CD4-positive, alpha-beta T cell treated with Interleukin-6 for 4 hours (primary cell): ENCODE data around the gene MTIF3.
"Not testable (repeated sequence)": the region's sequence is repeated elsewhere in the genome, so short reads cannot be mapped to it uniquely, and the experiment has no call there.

Experiments
- DNase-seq: peaks from one replicate; pipeline ENCODE4 v3.0.0-alpha.2; 2020; ENCODE audit warnings: mixed read lengths

The MTIF3 gene

GRCh38 chr13:27408074-27408473 lies 42.3 kb downstream of the MTIF3 start:
- no peak for DNase-seq

GRCh38 chr13:27406178-27406939 lies 44.0 kb downstream of the MTIF3 start:
- DNase-seq: peak; percentile 58

GRCh38 chr13:27405546-27406134 lies 44.7 kb downstream of the MTIF3 start:
- DNase-seq: no peak

GRCh38 chr13:27404680-27405079 lies 45.7 kb downstream of the MTIF3 start:
- no peak for DNase-seq

GRCh38 chr13:27403727-27404385 lies 46.5 kb downstream of the MTIF3 start:
- DNase-seq: no peak

- no peak for DNase-seq
These were observed 47.1 kb downstream of the MTIF3 start for GRCh38 chr13:27403203-27403678.

GRCh38 chr13:27401210-27401609 lies 49.2 kb downstream of the MTIF3 start:
- DNase-seq: no peak

- not testable (repeated sequence) for DNase-seq
These were observed 50.0 kb downstream of the MTIF3 start for GRCh38 chr13:27400405-27400804.

GRCh38 chr13:27398360-27398759 lies 52.0 kb downstream of the MTIF3 start:
- no peak for DNase-seq

- no peak for DNase-seq
These were observed 54.0 kb downstream of the MTIF3 start for GRCh38 chr13:27396252-27396846.

- DNase-seq: no peak
These were observed 55.3 kb downstream of the MTIF3 start for GRCh38 chr13:27395007-27395510.

- DNase-seq: no peak
These were observed 57.3 kb downstream of the MTIF3 start for GRCh38 chr13:27393101-27393500.

GRCh38 chr13:27391471-27391870 lies 58.9 kb downstream of the MTIF3 start:
- DNase-seq: no peak

- no peak for DNase-seq
These were observed 60.5 kb downstream of the MTIF3 start for GRCh38 chr13:27389891-27390290.

GRCh38 chr13:27388241-27388640 lies 62.1 kb downstream of the MTIF3 start:
- DNase-seq: no peak
